DMS153 treated with DMSO at 0.1 percent for 48 hours (cell line): ENCODE results near the gene CDK4.
"Not testable (repeated sequence)": the region's sequence is repeated elsewhere in the genome, so short reads cannot be mapped to it uniquely, and the experiment has no call there.

ENCODE experiments used
- DNase-seq: peaks from one replicate; lab custom pipeline; 2025; ENCODE audit not compliant: unreplicated experiment; lab: John Stamatoyannopoulos, UW

Gene CDK4

GRCh38 chr12:57715036-57715748 lies 36.9 kb downstream of the CDK4 start:
- not testable (repeated sequence) for DNase-seq

GRCh38 chr12:57713209-57713608 lies 38.9 kb downstream of the CDK4 start:
- no peak for DNase-seq

GRCh38 chr12:57712701-57713100 lies 39.4 kb downstream of the CDK4 start:
- no peak for DNase-seq

GRCh38 chr12:57708296-57708695 lies 43.8 kb downstream of the CDK4 start:
- no peak for DNase-seq

- no peak for DNase-seq
Observed at GRCh38 chr12:57707250-57707649, 44.9 kb downstream of the CDK4 start.

GRCh38 chr12:57700317-57700716 lies 51.8 kb downstream of the CDK4 start:
- DNase-seq = no peak

- DNase-seq = no peak
Observed at GRCh38 chr12:57698414-57698813, 53.7 kb downstream of the CDK4 start.
